GM23338 (cell line): Measurements from ENCODE around the gene PTCH2. TPM values are rescaled to one million over a fixed set of nuclear protein-coding genes. Genes with fewer than 3 reads are reported as not detected.

Source experiments
- ATAC-seq: fragments of 200-7000 bp; cut with Tn5 transposase; 3 replicates; pipeline ENCODE4 v1.9.1; 2020
- DNase-seq: peaks from one replicate; pipeline ENCODE4 v3.0.0-alpha.2; 2015; ENCODE audit warnings: low spot score
- H2AFZ ChIP-seq: fragments of 200-600 bp; sonication (generic); 2 replicates; pipeline ENCODE4 v1.8.0; 2016; ENCODE audit warnings: antibody characterized with exemption, mild to moderate bottlenecking, moderate library complexity
- H3F3A ChIP-seq: fragments of 200-600 bp; sonication (generic); replicated peaks from 2 replicates; pipeline ENCODE4 v1.8.0; 2017; ENCODE audit warnings: antibody characterized with exemption, mixed run types, low read depth
- H3K27ac ChIP-seq: fragments of 200-600 bp; sonication (generic); 2 replicates; pipeline ENCODE4 v1.6.1; 2016; ENCODE audit warnings: low read depth
- H3K27me3 ChIP-seq: fragments of 200-600 bp; sonication (generic); 2 replicates; pipeline ENCODE4 v1.8.0; 2016; ENCODE audit warnings: mild to moderate bottlenecking, mixed run types, moderate library complexity; ENCODE audit not compliant: insufficient read depth
- H3K36me3 ChIP-seq: fragments of 200-600 bp; sonication (generic); 2 replicates; pipeline ENCODE4 v1.8.0; 2016; ENCODE audit warnings: mild to moderate bottlenecking; ENCODE audit not compliant: insufficient read depth
- H3K4me1 ChIP-seq: fragments of 200-600 bp; sonication (generic); 2 replicates; pipeline ENCODE4 v1.8.0; 2016; ENCODE audit warnings: mild to moderate bottlenecking, moderate library complexity; ENCODE audit not compliant: insufficient read depth
- H3K4me2 ChIP-seq: fragments of 200-600 bp; sonication (generic); 2 replicates; pipeline ENCODE4 v1.7.1; 2017; ENCODE audit warnings: mixed run types
- H3K4me3 ChIP-seq: fragments of 200-600 bp; sonication (generic); 2 replicates; pipeline ENCODE4 v1.6.1; 2016; ENCODE audit warnings: mixed run types
- H3K79me2 ChIP-seq: fragments of 200-600 bp; sonication (generic); replicated peaks from 2 replicates; pipeline ENCODE4 v1.8.0; 2017; ENCODE audit warnings: mild to moderate bottlenecking; ENCODE audit not compliant: insufficient read depth
- H3K9me2 ChIP-seq: fragments of 200-600 bp; sonication (generic); 2 replicates; pipeline ENCODE4 v1.8.0; 2017; ENCODE audit not compliant: insufficient read depth
- H4K20me1 ChIP-seq: fragments of 200-600 bp; sonication (generic); replicated peaks from 2 replicates; pipeline ENCODE4 v1.8.0; 2017; ENCODE audit warnings: mild to moderate bottlenecking; ENCODE audit not compliant: insufficient read depth
- H3K27ac Mint-ChIP-seq: 2 replicates; pipeline ENCODE4 v1.8.0; 2020; ENCODE audit warnings: inconsistent platforms, mild to moderate bottlenecking, moderate library complexity, mixed read lengths
- H3K27me3 Mint-ChIP-seq: 3 replicates; pipeline ENCODE4 v1.8.0; 2022; ENCODE audit warnings: low read depth, mild to moderate bottlenecking, moderate library complexity, mixed read lengths, inconsistent platforms; ENCODE audit not compliant: insufficient read depth, poor library complexity
- H3K36me3 Mint-ChIP-seq: 3 replicates; pipeline ENCODE4 v1.8.0; 2021; ENCODE audit warnings: low read depth, mild to moderate bottlenecking, inconsistent platforms, moderate library complexity, mixed read lengths
- H3K4me1 Mint-ChIP-seq: 3 replicates; pipeline ENCODE4 v1.8.0; 2020; ENCODE audit warnings: mild to moderate bottlenecking, inconsistent platforms, mixed read lengths
- H3K4me3 Mint-ChIP-seq: 3 replicates; pipeline ENCODE4 v1.8.0; 2021; ENCODE audit warnings: moderate library complexity, mild to moderate bottlenecking, inconsistent platforms, mixed read lengths
- H3K9me3 Mint-ChIP-seq: 3 replicates; pipeline ENCODE4 v1.8.0; 2020; ENCODE audit warnings: moderate library complexity, mild to moderate bottlenecking, inconsistent platforms, mixed read lengths
- EZH2phosphoT487 ChIP-seq: fragments of 200-600 bp; sonication (generic); IDR thresholded peaks from one replicate; pipeline ENCODE4 v1.8.1; 2018; ENCODE audit warnings: antibody characterized with exemption; ENCODE audit not compliant: unreplicated experiment
- JUNB ChIP-seq: IDR thresholded peaks from one replicate; pipeline ENCODE4 v1.6.1; 2016; ENCODE audit warnings: antibody characterized with exemption; ENCODE audit not compliant: unreplicated experiment
- POLR2AphosphoS5 ChIP-seq: IDR thresholded peaks from 2 replicates; pipeline ENCODE4 v1.6.1; 2016; ENCODE audit warnings: antibody characterized with exemption, low read depth
- STAT1 ChIP-seq: IDR thresholded peaks from one replicate; pipeline ENCODE4 v1.6.1; 2016; ENCODE audit warnings: antibody characterized with exemption; ENCODE audit not compliant: unreplicated experiment
- ZNF114 ChIP-seq: fragments of 250-450 bp; sonication (Bioruptor Pico); IDR thresholded peaks from 2 replicates; pipeline ENCODE4 v1.5.0; 2020; ENCODE audit warnings: mild to moderate bottlenecking, moderate library complexity
- ZNF331 ChIP-seq: fragments of 250-450 bp; sonication (Bioruptor Pico); IDR thresholded peaks from 2 replicates; pipeline ENCODE4 v1.5.0; 2020; ENCODE audit warnings: low read depth, mild to moderate bottlenecking, moderate library complexity
- polyA plus RNA-seq: library from polyadenylated mRNA; unstranded; fragments of >200 nt; fragmentation: Nextera tagmentation; extraction: Ambion mirVana; gene quantifications from 2 replicates; pipeline ENCODE4 v1.2.1, GENCODE V29; 2016
- total RNA-seq: library from RNA; depleted of rRNA; stranded (reverse); fragments of >200 nt; shearing (Covaris generic); gene quantifications from 2 replicates; pipeline ENCODE4 v1.2.3, GENCODE V29; 2014
- TF ChIP-seq, protein P1 (sequence below), 2 experiments: fragments of 200-600 bp in 1 of 2; sonication (generic) in 1 of 2; conservative IDR thresholded peaks; 2 replicates each; pipeline versions ENCODE4 v1.5.1 to v1.6.1; 2016 to 2017; ENCODE audit warnings: antibody characterized with exemption in 2 of 2, low read depth in 2 of 2, mild to moderate bottlenecking in 2 of 2, moderate library complexity in 1 of 2
- TF ChIP-seq, protein P2 (sequence below): fragments of 250-450 bp; sonication (Bioruptor Pico); IDR thresholded peaks from 2 replicates; pipeline ENCODE4 v1.5.0; 2020; ENCODE audit warnings: mild to moderate bottlenecking, moderate library complexity
- TF ChIP-seq, protein P3 (sequence below): IDR thresholded peaks from 2 replicates; pipeline ENCODE4 v1.6.1; 2016; ENCODE audit warnings: antibody characterized with exemption

PTCH2 gene
- total and polyA plus RNA-seq, 2 experiments from 2014 or later = 0.63 to 0.74 TPM

DNA sequence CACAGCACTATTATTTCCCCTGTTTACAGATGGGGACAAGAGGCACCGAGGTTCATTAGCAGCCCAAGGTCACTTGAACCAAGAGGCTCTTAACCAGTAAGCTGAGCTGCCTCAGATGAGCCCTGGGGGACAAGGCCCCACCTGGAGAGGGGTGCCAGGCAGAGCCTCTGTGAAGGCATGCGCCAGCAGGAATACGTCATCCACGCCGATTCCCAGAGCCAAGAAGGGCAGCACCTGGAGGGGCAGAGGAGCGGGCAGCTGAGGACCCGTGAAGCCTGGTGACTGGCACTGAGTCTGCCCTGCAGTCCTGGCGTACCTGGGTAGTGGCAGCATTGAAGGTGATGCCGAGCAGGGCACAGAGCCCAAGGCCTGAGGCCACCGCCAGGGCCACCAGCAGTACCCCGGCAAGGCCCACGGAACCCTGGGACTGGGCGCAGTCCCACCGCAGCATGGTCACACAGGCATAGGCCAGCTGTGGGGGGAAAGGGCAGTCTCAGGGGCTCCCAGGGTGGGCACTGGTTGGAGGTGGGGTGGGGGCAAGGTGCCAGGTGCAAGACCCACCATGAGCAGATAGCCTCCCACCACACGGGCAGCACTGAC is 14.1 kb downstream of the PTCH2 start (continued):
- TF ChIP-seq, protein P1, sequence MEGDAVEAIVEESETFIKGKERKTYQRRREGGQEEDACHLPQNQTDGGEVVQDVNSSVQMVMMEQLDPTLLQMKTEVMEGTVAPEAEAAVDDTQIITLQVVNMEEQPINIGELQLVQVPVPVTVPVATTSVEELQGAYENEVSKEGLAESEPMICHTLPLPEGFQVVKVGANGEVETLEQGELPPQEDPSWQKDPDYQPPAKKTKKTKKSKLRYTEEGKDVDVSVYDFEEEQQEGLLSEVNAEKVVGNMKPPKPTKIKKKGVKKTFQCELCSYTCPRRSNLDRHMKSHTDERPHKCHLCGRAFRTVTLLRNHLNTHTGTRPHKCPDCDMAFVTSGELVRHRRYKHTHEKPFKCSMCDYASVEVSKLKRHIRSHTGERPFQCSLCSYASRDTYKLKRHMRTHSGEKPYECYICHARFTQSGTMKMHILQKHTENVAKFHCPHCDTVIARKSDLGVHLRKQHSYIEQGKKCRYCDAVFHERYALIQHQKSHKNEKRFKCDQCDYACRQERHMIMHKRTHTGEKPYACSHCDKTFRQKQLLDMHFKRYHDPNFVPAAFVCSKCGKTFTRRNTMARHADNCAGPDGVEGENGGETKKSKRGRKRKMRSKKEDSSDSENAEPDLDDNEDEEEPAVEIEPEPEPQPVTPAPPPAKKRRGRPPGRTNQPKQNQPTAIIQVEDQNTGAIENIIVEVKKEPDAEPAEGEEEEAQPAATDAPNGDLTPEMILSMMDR (conservative IDR thresholded peaks at IDR 0.05; ENCODE audit: low read depth in 2 of 2) = no peak
- TF ChIP-seq STAT1 (no peak), JUNB (no peak), EZH2phosphoT487 (no peak)

DNA sequence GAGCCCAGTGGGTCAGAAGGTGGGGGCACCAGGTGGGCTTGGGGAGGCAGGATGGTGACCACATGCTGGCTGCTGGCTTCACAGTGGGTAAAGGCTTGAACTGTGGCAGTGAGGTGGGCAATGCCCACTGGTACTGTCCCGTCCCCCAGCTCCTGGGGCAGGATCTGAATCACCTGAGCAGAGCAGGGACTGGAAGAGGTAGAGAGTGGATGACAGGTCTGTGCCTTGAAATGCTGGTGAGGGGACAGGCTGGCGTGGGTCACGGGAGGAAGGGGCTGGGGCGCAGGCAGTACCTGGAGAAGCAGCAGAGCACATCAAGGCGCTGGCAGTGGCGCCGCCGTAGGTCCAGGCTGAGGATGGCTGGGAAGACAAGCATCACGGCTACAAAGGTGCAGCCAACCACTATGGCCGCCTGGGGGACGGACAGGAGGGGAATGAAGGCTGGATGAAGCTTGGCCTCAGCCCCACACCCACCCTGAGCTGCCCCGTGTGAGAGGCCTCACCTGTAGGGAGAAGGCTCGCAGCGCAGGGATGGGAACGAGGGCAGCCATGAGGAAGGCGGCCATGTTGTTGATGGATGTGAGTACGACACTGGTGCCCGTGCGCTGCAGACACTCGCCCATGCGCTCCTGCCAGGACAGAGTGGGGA is 14.9 kb downstream of the PTCH2 start:
- Mint-ChIP-seq H3K4me3 (no peak overlapping the region), H3K9me3 (no peaks in the 10 kb centered on the region), H3K27ac (no peak overlapping the region; the same call in 1 of the 2 replicates), H3K4me1 (peaks cover 19% of the 10 kb centered on the region), H3K27me3 (peaks cover 6% of the 10 kb centered on the region), H3K36me3 (no peaks in the 10 kb centered on the region)
- Histone ChIP-seq H3K27me3 (no peaks in the 10 kb centered on the region), H3K4me2 (no peak overlapping the region), H3F3A (no peaks in the 10 kb centered on the region), H3K4me3 (no peak overlapping the region), H3K27ac (no peak overlapping the region), H3K9me2 (no peaks in the 10 kb centered on the region), H3K36me3 (no peaks in the 10 kb centered on the region), H3K79me2 (no peaks in the 10 kb centered on the region), H4K20me1 (no peaks in the 10 kb centered on the region), H2AFZ (no peak overlapping the region), H3K4me1 (no peaks in the 10 kb centered on the region)
- DNase-seq (no peak), ATAC-seq (no peak; the same call in 2 of the 3 replicates)
- TF ChIP-seq STAT1 (no peak), ZNF331 (CRISPR knock-in tag) (no peak), POLR2AphosphoS5 (no peak), JUNB (no peak), EZH2phosphoT487 (no peak), ZNF114 (CRISPR knock-in tag) (no peak)
- TF ChIP-seq, protein P2, sequence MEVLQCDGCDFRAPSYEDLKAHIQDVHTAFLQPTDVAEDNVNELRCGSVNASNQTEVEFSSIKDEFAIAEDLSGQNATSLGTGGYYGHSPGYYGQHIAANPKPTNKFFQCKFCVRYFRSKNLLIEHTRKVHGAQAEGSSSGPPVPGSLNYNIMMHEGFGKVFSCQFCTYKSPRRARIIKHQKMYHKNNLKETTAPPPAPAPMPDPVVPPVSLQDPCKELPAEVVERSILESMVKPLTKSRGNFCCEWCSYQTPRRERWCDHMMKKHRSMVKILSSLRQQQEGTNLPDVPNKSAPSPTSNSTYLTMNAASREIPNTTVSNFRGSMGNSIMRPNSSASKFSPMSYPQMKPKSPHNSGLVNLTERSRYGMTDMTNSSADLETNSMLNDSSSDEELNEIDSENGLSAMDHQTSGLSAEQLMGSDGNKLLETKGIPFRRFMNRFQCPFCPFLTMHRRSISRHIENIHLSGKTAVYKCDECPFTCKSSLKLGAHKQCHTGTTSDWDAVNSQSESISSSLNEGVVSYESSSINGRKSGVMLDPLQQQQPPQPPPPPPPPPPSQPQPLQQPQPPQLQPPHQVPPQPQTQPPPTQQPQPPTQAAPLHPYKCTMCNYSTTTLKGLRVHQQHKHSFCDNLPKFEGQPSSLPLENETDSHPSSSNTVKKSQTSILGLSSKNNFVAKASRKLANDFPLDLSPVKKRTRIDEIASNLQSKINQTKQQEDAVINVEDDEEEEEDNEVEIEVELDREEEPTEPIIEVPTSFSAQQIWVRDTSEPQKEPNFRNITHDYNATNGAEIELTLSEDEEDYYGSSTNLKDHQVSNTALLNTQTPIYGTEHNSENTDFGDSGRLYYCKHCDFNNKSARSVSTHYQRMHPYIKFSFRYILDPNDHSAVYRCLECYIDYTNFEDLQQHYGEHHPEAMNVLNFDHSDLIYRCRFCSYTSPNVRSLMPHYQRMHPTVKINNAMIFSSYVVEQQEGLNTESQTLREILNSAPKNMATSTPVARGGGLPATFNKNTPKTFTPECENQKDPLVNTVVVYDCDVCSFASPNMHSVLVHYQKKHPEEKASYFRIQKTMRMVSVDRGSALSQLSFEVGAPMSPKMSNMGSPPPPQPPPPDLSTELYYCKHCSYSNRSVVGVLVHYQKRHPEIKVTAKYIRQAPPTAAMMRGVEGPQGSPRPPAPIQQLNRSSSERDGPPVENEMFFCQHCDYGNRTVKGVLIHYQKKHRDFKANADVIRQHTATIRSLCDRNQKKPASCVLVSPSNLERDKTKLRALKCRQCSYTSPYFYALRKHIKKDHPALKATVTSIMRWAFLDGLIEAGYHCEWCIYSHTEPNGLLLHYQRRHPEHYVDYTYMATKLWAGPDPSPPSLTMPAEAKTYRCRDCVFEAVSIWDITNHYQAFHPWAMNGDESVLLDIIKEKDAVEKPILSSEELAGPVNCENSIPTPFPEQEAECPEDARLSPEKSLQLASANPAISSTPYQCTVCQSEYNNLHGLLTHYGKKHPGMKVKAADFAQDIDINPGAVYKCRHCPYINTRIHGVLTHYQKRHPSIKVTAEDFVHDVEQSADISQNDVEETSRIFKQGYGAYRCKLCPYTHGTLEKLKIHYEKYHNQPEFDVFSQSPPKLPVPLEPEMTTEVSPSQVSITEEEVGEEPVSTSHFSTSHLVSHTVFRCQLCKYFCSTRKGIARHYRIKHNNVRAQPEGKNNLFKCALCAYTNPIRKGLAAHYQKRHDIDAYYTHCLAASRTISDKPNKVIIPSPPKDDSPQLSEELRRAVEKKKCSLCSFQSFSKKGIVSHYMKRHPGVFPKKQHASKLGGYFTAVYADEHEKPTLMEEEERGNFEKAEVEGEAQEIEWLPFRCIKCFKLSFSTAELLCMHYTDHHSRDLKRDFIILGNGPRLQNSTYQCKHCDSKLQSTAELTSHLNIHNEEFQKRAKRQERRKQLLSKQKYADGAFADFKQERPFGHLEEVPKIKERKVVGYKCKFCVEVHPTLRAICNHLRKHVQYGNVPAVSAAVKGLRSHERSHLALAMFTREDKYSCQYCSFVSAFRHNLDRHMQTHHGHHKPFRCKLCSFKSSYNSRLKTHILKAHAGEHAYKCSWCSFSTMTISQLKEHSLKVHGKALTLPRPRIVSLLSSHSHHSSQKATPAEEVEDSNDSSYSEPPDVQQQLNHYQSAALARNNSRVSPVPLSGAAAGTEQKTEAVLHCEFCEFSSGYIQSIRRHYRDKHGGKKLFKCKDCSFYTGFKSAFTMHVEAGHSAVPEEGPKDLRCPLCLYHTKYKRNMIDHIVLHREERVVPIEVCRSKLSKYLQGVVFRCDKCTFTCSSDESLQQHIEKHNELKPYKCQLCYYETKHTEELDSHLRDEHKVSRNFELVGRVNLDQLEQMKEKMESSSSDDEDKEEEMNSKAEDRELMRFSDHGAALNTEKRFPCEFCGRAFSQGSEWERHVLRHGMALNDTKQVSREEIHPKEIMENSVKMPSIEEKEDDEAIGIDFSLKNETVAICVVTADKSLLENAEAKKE (CRISPR knock-in tag) = no peak
- TF ChIP-seq, protein P3, sequence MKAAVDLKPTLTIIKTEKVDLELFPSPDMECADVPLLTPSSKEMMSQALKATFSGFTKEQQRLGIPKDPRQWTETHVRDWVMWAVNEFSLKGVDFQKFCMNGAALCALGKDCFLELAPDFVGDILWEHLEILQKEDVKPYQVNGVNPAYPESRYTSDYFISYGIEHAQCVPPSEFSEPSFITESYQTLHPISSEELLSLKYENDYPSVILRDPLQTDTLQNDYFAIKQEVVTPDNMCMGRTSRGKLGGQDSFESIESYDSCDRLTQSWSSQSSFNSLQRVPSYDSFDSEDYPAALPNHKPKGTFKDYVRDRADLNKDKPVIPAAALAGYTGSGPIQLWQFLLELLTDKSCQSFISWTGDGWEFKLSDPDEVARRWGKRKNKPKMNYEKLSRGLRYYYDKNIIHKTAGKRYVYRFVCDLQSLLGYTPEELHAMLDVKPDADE = no peak
